Measurements from ENCODE around the gene RHOC.

DNA sequence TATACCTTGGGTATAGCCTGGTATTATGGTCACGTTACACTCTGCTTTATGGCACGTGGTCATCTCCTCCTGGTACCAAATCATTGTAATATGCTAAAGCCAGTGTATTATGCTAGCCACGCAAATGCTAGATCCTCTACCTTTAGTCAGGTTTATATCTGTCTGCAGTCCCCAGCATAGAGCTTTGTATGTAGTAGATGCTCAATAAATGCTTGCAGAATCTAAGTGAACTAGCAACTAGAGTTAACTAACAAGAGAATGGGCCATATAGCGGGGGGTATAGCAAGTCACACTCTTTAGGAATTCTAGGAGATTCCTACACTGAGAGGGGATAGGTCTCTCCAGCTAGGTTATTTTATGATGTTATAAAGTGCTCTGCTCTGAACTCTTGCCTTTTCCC is 29.4 kb downstream of the RHOC start:
- TF ChIP-seq POLR2A (IDR thresholded peaks at IDR 0.05; ENCODE audit: low read depth, low read length): no peak
- no peak for TF ChIP-seq POLR2AphosphoS5 (IDR thresholded peaks at IDR 0.05; ENCODE audit: low read depth, low read length)
- TF ChIP-seq TAF1 (IDR thresholded peaks at IDR 0.05; ENCODE audit: low read depth, low read length): no peak
- TF ChIP-seq POU2F2 (IDR thresholded peaks at IDR 0.05; ENCODE audit: low read depth, low read length): no peak
- TF ChIP-seq PAX5 (IDR thresholded peaks at IDR 0.05; ENCODE audit: insufficient read depth, low read length, severe bottlenecking): no peak
